Measurements from ENCODE around the gene RUBCN. TPM values are rescaled to one million over a fixed set of nuclear protein-coding genes. Genes with fewer than 3 reads are reported as not detected.
"Not testable (repeated sequence)": the region's sequence is repeated elsewhere in the genome, so short reads cannot be mapped to it uniquely, and the experiment has no call there.

RUBCN gene
- total and polyA plus RNA-seq, 10 of the 15 experiments (the other 5 are each of a cell fraction or from before 2014, with no cell fraction given) = 15.5 to 79.9 (median 40.4) TPM

DNA sequence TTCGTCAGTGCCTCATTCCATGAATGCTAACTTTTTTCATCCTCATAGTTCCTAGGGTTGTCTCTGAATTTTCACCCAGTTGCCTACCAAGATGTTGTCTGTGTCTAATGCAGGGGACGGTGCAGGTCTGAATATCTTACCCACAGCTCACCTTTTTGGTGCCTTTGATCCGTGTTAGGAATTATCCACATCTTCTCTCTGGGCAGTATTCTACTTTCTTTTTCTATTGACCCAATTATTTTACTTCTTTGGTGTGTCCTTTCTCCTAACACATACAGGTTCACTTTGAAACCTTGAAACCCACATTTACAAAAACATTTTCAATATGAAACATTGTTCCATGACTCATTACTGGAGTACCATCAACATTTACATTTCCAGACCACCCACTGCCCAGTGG is 80.6 kb downstream of the RUBCN start:
- H3K79me2 ChIP-seq (ENCODE audit: control insufficient read depth, insufficient read depth, low read length); H3K9me3 ChIP-seq (replicated peaks; ENCODE audit: control insufficient read depth, insufficient read depth, low read length); intact Hi-C loops (cut with micrococcal nuclease; ENCODE audit: unreplicated experiment); FAIRE-seq; H3K4me3 ChIP-seq; H3K36me3 ChIP-seq (ENCODE audit: control insufficient read depth in 2 of 2, insufficient read depth in 2 of 2, low read length in 1 of 2); RAD21 ChIA-PET (ENCODE audit: unreplicated experiment); SMC1A ChIA-PET (ENCODE audit: uncharacterized antibody, unreplicated experiment); CTCF ChIA-PET; H3K9ac ChIP-seq (ENCODE audit: control insufficient read depth, insufficient read depth, low read length); H4K20me1 ChIP-seq (ENCODE audit: control insufficient read depth, insufficient read depth); H3K27me3 ChIP-seq (replicated peaks in 1 of 2; ENCODE audit: control insufficient read depth in 2 of 2, insufficient read depth in 2 of 2, low read length in 1 of 2); H2AFZ ChIP-seq (ENCODE audit: control insufficient read depth, low read depth, low read length); in situ Hi-C loops (cut with MboI); H3K4me1 ChIP-seq (ENCODE audit: control insufficient read depth, insufficient read depth, low read length); BruUV-seq (replicated peaks): not testable (repeated sequence)
- Histone ChIP-seq H3K27ac (ENCODE audit: control insufficient read depth, insufficient read depth) (peak overlapping the region; percentile 46; the same call in 1 of the 2 replicates), H3K4me2 (ENCODE audit: control insufficient read depth, insufficient read depth) (peak overlapping the region; percentile 75)
- peak; percentile 17 for DNase-seq (ENCODE audit: low read depth, low spot score)
- POLR2A ChIA-PET = interaction anchor here (0.6 to 0.7 kb wide), 2 partner anchors 636 to 1234 kb away, joined by 3 read pairs; no protein-coding TSS in a partner anchor
- peak; percentile 1; the same call in 2 of the 3 replicates for ATAC-seq
- TF ChIP-seq MTA2 (IDR thresholded peaks at IDR 0.05; ENCODE audit: low read depth) (peak; percentile 43), JUNB (IDR thresholded peaks at IDR 0.05) (peak; percentile 41), IKZF2 (IDR thresholded peaks at IDR 0.05) (peak in 1 of 2 experiments; percentile 20; a peak in 1 of 4 replicates)
- 0% methylated on average over 2 of the region's 3 CpGs for WGBS (ENCODE audit: insufficient coverage, insufficient replicate concordance, low lambda C conversion rate, missing lambda C conversion rate)

DNA sequence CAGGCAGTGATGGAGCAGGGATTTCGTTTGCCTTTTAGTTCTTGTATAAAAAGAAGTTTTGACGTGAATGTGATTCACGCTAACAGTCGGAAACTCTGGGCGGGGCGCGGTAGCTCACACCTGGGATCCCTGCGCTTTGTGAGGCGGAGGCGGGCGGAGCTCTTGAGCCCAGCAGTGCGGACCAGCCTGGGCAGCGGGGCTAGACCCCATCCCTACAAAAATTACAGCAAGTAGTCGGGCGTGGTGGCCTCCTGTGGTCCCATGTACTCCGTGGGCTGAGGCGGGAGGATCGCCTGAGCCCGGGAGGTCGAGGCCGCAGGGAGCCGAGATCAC is 81.7 kb downstream of the RUBCN start:
- BruUV-seq (replicated peaks); H3K4me2 ChIP-seq (ENCODE audit: control insufficient read depth, insufficient read depth); H3K4me1 ChIP-seq (ENCODE audit: control insufficient read depth, insufficient read depth, low read length); intact Hi-C loops (cut with micrococcal nuclease; ENCODE audit: unreplicated experiment); H3K36me3 ChIP-seq (ENCODE audit: control insufficient read depth in 2 of 2, insufficient read depth in 2 of 2, low read length in 1 of 2); DNase-seq (ENCODE audit: low read depth, low spot score); SMC1A ChIA-PET (ENCODE audit: uncharacterized antibody, unreplicated experiment); H3K4me3 ChIP-seq; FAIRE-seq; H4K20me1 ChIP-seq (ENCODE audit: control insufficient read depth, insufficient read depth); H3K27me3 ChIP-seq (replicated peaks in 1 of 2; ENCODE audit: control insufficient read depth in 2 of 2, insufficient read depth in 2 of 2, low read length in 1 of 2); H2AFZ ChIP-seq (ENCODE audit: control insufficient read depth, low read depth, low read length); RAD21 ChIA-PET (ENCODE audit: unreplicated experiment); H3K9me3 ChIP-seq (replicated peaks; ENCODE audit: control insufficient read depth, insufficient read depth, low read length); H3K27ac ChIP-seq (ENCODE audit: control insufficient read depth, insufficient read depth); in situ Hi-C loops (cut with MboI); H3K79me2 ChIP-seq (ENCODE audit: control insufficient read depth, insufficient read depth, low read length); H3K9ac ChIP-seq (ENCODE audit: control insufficient read depth, insufficient read depth, low read length); CTCF ChIA-PET; POLR2A ChIA-PET: not testable (repeated sequence)
- ATAC-seq = peak; percentile 50
- WGBS (ENCODE audit: insufficient coverage, insufficient replicate concordance, low lambda C conversion rate, missing lambda C conversion rate) = no CpG with 5 or more reads among the region's 22 CpGs

DNA sequence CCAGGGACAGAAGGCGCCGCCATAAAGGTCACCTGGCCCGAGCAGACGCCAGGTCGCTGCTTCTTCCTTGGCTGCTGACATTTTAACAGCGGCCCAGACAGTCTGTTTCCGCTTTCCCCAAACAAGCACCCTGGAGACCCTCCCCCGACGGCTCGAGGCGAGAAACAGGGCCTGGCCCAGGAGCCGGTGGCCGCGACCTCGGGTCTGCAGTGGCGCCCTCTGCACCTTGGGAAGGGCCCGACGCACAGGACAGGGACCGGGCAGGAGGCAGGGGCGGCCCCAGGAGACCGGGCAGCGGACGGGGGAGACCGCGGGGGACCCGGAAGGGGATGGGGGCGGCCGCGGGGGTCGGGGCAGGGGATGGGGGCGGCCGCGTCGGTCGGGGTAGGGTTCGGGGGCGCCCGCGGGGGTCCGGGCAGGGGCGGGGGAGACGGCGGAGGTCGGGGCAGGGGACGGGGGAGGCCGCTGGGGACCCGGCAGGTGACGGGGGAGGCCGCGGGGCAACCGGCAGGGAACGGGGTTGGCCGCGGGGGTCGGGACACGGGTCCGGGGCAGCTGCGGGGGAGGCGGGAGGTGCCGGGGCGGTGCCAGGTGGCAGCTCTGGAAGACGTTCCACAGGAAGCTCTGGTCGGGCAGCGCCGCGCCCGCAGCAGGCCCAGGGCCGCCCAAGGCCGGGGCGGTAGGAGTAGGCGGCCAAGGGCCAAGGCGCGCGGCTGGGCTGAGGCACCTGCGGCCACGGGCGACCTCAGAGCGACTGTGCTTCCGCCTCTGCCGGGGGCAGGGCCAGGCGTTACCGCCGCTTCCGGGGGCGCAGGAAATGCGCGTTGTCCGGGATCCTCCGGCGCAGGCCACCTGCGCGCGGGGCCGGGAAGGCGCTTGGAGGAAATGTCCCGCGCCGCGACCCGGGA is 82.4 kb downstream of the RUBCN start:
- H3K27me3 ChIP-seq (replicated peaks in 1 of 2; ENCODE audit: control insufficient read depth in 2 of 2, insufficient read depth in 2 of 2, low read length in 1 of 2); FAIRE-seq; H3K36me3 ChIP-seq (ENCODE audit: control insufficient read depth in 2 of 2, insufficient read depth in 2 of 2, low read length in 1 of 2); POLR2A ChIA-PET; H3K27ac ChIP-seq (ENCODE audit: control insufficient read depth, insufficient read depth); in situ Hi-C loops (cut with MboI); H4K20me1 ChIP-seq (ENCODE audit: control insufficient read depth, insufficient read depth); SMC1A ChIA-PET (ENCODE audit: uncharacterized antibody, unreplicated experiment); H3K9me3 ChIP-seq (replicated peaks; ENCODE audit: control insufficient read depth, insufficient read depth, low read length); RAD21 ChIA-PET (ENCODE audit: unreplicated experiment); DNase-seq (ENCODE audit: low read depth, low spot score); H3K79me2 ChIP-seq (ENCODE audit: control insufficient read depth, insufficient read depth, low read length); H3K4me3 ChIP-seq; BruUV-seq (replicated peaks); CTCF ChIA-PET; H3K9ac ChIP-seq (ENCODE audit: control insufficient read depth, insufficient read depth, low read length); intact Hi-C loops (cut with micrococcal nuclease; ENCODE audit: unreplicated experiment); H2AFZ ChIP-seq (ENCODE audit: control insufficient read depth, low read depth, low read length); H3K4me2 ChIP-seq (ENCODE audit: control insufficient read depth, insufficient read depth); H3K4me1 ChIP-seq (ENCODE audit: control insufficient read depth, insufficient read depth, low read length): not testable (repeated sequence)
- WGBS (ENCODE audit: insufficient coverage, insufficient replicate concordance, low lambda C conversion rate, missing lambda C conversion rate) = 0% methylated on average over 9 of the region's 100 CpGs
- peak; percentile 92 for ATAC-seq

GRCh38 chr3:197652860-197653259 is 83.8 kb downstream of the RUBCN start:
- ATAC-seq; CTCF ChIA-PET; RAD21 ChIA-PET (ENCODE audit: unreplicated experiment); BruUV-seq (replicated peaks); H3K4me3 ChIP-seq; FAIRE-seq; H3K27ac ChIP-seq (ENCODE audit: control insufficient read depth, insufficient read depth); H2AFZ ChIP-seq (ENCODE audit: control insufficient read depth, low read depth, low read length); H3K27me3 ChIP-seq (replicated peaks in 1 of 2; ENCODE audit: control insufficient read depth in 2 of 2, insufficient read depth in 2 of 2, low read length in 1 of 2); POLR2A ChIA-PET; in situ Hi-C loops (cut with MboI); DNase-seq (ENCODE audit: low read depth, low spot score); H4K20me1 ChIP-seq (ENCODE audit: control insufficient read depth, insufficient read depth); H3K4me2 ChIP-seq (ENCODE audit: control insufficient read depth, insufficient read depth); H3K79me2 ChIP-seq (ENCODE audit: control insufficient read depth, insufficient read depth, low read length); SMC1A ChIA-PET (ENCODE audit: uncharacterized antibody, unreplicated experiment); H3K9me3 ChIP-seq (replicated peaks; ENCODE audit: control insufficient read depth, insufficient read depth, low read length); intact Hi-C loops (cut with micrococcal nuclease; ENCODE audit: unreplicated experiment); H3K36me3 ChIP-seq (ENCODE audit: control insufficient read depth in 2 of 2, insufficient read depth in 2 of 2, low read length in 1 of 2); H3K4me1 ChIP-seq (ENCODE audit: control insufficient read depth, insufficient read depth, low read length); H3K9ac ChIP-seq (ENCODE audit: control insufficient read depth, insufficient read depth, low read length): not testable (repeated sequence)
- 0% methylated on average over 1 of the region's 10 CpGs for WGBS (ENCODE audit: insufficient coverage, insufficient replicate concordance, low lambda C conversion rate, missing lambda C conversion rate)

Data from GM12878 (cell line).